HEK293T (cell line): Measurements from ENCODE around the gene ZNF697.

Source experiments
- CTCF ChIA-PET: fragments of 350-600 bp; formaldehyde crosslinking; extraction: SDS; loops from one replicate; lab custom pipeline; 2021; ENCODE audit warnings: antibody characterized with exemption, inconsistent platforms; lab: Yijun Ruan, JAX
- POLR2A ChIA-PET: fragments of 350-600 bp; formaldehyde crosslinking; extraction: SDS; loops from one replicate; lab custom pipeline; 2020; ENCODE audit warnings: antibody characterized with exemption, inconsistent platforms; lab: Yijun Ruan, JAX
- DNase-seq: peaks from one replicate; pipeline ENCODE4 v3.0.0; 2012; ENCODE audit warnings: mixed read lengths; ENCODE audit errors: extremely low spot score
- ARNT ChIP-seq: fragments of 450-650 bp; IDR thresholded peaks from 2 replicates; pipeline ENCODE4 v1.6.1; 2017; ENCODE audit warnings: mild to moderate bottlenecking
- BHLHE40 ChIP-seq: fragments of 450-650 bp; IDR thresholded peaks from 2 replicates; pipeline ENCODE4 v1.6.1; 2016; ENCODE audit warnings: mild to moderate bottlenecking, moderate library complexity, borderline replicate concordance
- CTBP1 ChIP-seq: fragments of 450-650 bp; IDR thresholded peaks from 2 replicates; pipeline ENCODE4 v1.6.1; 2016; ENCODE audit warnings: borderline replicate concordance
- ELF4 ChIP-seq: fragments of 450-650 bp; IDR thresholded peaks from 2 replicates; pipeline ENCODE4 v1.6.1; 2017; ENCODE audit warnings: antibody characterized with exemption
- FOXA1 ChIP-seq: fragments of 450-650 bp; IDR thresholded peaks from 2 replicates; pipeline ENCODE4 v1.6.1; 2016; ENCODE audit warnings: mild to moderate bottlenecking
- FOXK2 ChIP-seq: fragments of 450-650 bp; IDR thresholded peaks from 2 replicates; pipeline ENCODE4 v1.6.1; 2016; ENCODE audit warnings: mild to moderate bottlenecking
- FOXM1 ChIP-seq: fragments of 450-650 bp; IDR thresholded peaks from 2 replicates; pipeline ENCODE4 v1.6.1; 2017; ENCODE audit warnings: mild to moderate bottlenecking, borderline replicate concordance
- HDGF ChIP-seq: fragments of 450-650 bp; IDR thresholded peaks from 2 replicates; pipeline ENCODE4 v1.6.1; 2017; ENCODE audit warnings: antibody characterized with exemption, borderline replicate concordance
- L3MBTL2 ChIP-seq: fragments of 450-650 bp; conservative IDR thresholded peaks from 2 replicates; pipeline ENCODE4 v1.6.1; 2016; ENCODE audit warnings: mild to moderate bottlenecking
- LEF1 ChIP-seq: fragments of 450-650 bp; IDR thresholded peaks from 2 replicates; pipeline ENCODE4 v1.6.1; 2017; ENCODE audit warnings: mild to moderate bottlenecking, borderline replicate concordance
- NFRKB ChIP-seq: fragments of 450-650 bp; IDR thresholded peaks from 2 replicates; pipeline ENCODE4 v1.6.1; 2016; ENCODE audit warnings: mild to moderate bottlenecking, moderate library complexity
- SP1 ChIP-seq: fragments of 450-650 bp; IDR thresholded peaks from 2 replicates; pipeline ENCODE4 v1.6.1; 2017
- SUZ12 ChIP-seq: fragments of 450-650 bp; IDR thresholded peaks from 2 replicates; pipeline ENCODE4 v1.6.1; 2016; ENCODE audit warnings: mild to moderate bottlenecking
- TARDBP ChIP-seq: fragments of 450-650 bp; IDR thresholded peaks from 2 replicates; pipeline ENCODE4 v1.6.1; 2016
- ZNF384 ChIP-seq: fragments of 450-650 bp; IDR thresholded peaks from 2 replicates; pipeline ENCODE4 v1.6.1; 2016
- TF ChIP-seq, protein P1 (sequence below): fragments of 450-650 bp; IDR thresholded peaks from 2 replicates; pipeline ENCODE4 v1.6.1; 2016

The ZNF697 gene

DNA sequence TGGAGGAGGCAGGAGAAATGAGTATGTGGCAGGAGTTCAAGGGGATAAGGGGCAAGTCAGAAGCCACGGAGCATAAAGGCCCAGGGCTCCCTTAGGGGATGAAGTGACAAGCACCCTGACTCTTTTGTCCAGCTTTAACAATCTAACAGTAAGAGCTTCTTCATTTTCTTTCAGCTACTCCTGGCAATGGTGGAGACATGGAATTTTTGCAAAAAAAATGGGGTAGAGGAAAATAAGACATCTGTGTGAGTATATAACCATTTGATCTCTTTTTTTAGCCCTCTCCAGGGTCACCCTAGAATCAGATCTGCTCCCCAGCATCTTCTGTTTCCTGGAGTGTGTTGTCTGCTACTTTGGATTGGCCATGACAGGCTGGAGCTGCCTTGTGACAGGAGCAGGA lies 47.1 kb downstream of the ZNF697 start:
- POLR2A ChIA-PET: no interaction called here
- DNase-seq: no peak
- CTCF ChIA-PET: no interaction called here
- no peak for TF ChIP-seq BHLHE40

DNA sequence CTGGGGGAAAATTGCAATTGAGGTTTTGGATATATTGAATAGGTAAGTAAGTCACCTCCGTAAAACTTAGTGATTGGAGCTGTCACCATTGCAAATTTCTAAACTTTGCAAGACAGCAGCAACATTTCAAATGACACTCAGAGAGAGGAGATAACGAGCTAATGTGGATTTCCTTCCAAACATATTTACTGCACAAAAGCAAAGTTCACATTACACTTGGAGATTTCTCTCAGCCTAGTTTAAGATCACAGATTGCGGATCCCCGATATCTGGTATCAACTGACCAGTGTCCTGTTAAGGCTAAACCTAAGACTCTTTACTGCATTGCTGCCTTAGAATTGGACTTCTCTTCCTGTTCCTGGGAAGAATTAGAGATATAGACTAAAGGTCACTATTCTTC lies 47.5 kb downstream of the ZNF697 start:
- no peak for TF ChIP-seq L3MBTL2
- TF ChIP-seq HDGF: no peak
- TF ChIP-seq ELF4: no peak
- no peak for TF ChIP-seq BHLHE40
- TF ChIP-seq LEF1: no peak
- TF ChIP-seq CTBP1: no peak
- no peak for TF ChIP-seq FOXA1
- TF ChIP-seq, protein P1, sequence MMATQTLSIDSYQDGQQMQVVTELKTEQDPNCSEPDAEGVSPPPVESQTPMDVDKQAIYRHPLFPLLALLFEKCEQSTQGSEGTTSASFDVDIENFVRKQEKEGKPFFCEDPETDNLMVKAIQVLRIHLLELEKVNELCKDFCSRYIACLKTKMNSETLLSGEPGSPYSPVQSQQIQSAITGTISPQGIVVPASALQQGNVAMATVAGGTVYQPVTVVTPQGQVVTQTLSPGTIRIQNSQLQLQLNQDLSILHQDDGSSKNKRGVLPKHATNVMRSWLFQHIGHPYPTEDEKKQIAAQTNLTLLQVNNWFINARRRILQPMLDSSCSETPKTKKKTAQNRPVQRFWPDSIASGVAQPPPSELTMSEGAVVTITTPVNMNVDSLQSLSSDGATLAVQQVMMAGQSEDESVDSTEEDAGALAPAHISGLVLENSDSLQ: no peak
- ChIA-PET CTCF (no interaction called here), POLR2A (no interaction called here)
- no peak for DNase-seq

DNA sequence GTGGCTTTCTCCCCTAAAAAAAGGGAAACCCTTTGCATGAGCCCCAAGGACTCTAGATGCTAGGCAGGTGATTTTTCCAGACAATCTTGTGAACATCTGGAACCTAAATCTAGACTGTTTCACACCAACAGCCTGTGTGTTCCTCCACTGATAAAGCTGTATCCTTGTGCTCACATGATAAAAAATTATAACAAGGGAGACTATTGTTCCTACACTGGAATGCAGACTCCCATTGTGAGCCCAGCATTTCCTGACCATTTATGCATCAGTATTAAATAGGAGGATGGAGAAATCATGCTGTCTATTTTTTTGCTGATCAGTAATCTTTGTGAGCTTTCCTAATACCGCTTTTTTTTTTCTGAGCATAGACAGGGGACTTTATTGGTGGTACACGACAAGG lies 52.5 kb downstream of the ZNF697 start:
- no peak for TF ChIP-seq BHLHE40
- no peak for TF ChIP-seq HDGF
- TF ChIP-seq LEF1: no peak
- no peak for TF ChIP-seq FOXA1
- TF ChIP-seq TARDBP: no peak
- ChIA-PET POLR2A (no interaction called here), CTCF (no interaction called here)
- no peak for DNase-seq

DNA sequence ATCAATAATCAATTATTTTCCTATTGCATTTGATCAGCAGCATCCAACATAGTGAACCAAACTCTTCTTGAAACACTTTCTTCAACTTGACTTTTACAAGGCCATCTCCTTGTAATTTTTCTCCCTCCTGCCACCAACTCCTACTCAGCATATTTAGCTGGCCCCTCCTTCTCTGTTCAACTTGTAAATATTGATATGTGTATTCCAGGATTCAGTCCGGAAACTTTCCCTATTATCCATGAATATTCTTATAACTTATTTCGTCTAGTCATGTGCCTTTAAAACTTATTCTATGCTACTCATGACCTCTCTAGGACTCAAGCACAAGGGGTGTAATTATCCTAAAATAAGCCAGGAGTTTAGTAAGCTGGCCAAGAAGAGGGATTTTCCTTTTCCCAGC lies 52.9 kb downstream of the ZNF697 start:
- no peak for DNase-seq
- CTCF ChIA-PET: no interaction called here
- no peak for TF ChIP-seq L3MBTL2
- no peak for TF ChIP-seq FOXM1
- TF ChIP-seq CTBP1: no peak
- TF ChIP-seq SP1: no peak
- no peak for TF ChIP-seq NFRKB
- TF ChIP-seq TARDBP: no peak
- TF ChIP-seq SUZ12: no peak
- TF ChIP-seq LEF1: no peak
- no peak for TF ChIP-seq ELF4
- POLR2A ChIA-PET: no interaction called here

DNA sequence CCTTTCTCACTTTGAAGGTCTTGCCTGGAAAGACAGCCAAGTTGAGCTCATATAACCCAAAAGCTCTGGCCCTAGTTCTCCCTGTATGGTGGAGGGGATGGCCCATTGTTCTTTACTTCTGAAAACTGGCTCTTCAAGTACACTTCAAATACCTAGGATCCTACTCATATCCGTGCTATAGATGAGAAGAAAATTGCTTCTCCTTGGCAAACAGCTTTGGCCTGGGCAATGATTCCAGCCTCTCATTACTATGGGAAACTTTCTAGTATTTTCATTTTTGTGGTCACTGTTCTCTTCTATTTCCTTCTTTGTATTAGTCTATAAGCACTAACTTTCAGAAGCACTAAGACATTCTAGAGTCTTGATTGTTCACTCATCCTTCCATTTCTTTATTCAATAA lies 53.7 kb downstream of the ZNF697 start:
- POLR2A ChIA-PET: no interaction called here
- CTCF ChIA-PET: interaction anchor here (0.6 kb wide), 1 partner anchor 116 kb away, joined by 10 read pairs; no protein-coding TSS in a partner anchor
- TF ChIP-seq HDGF (no peak), SUZ12 (no peak), NFRKB (no peak), ARNT (no peak), FOXK2 (no peak), CTBP1 (no peak), LEF1 (no peak), L3MBTL2 (no peak), FOXM1 (no peak), ELF4 (no peak), SP1 (no peak), FOXA1 (no peak), ZNF384 (no peak), BHLHE40 (no peak), TARDBP (no peak)
- TF ChIP-seq, protein P1: no peak
- DNase-seq: no peak

DNA sequence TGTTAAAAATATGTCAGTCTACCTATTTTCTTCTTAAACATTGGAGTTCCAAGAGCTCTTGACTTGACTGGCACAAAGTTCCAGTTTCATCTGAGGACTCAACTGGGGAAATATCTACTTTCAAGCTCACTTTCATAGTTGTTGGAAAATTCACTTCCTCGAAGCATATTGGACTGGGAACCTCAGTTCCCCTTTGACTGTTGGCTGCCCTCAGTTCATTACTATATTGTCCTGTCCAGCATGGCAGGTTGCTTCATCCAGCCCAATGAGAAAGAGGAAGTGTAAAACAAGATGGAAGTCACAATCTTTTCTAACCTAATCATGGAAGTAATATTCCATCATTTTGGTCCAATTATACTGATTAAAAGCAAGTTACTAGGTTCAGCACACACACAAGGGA lies 54.3 kb downstream of the ZNF697 start:
- no peak for TF ChIP-seq BHLHE40
- TF ChIP-seq ARNT: no peak
- ChIA-PET CTCF (no interaction called here), POLR2A (no interaction called here)
- DNase-seq: no peak

DNA sequence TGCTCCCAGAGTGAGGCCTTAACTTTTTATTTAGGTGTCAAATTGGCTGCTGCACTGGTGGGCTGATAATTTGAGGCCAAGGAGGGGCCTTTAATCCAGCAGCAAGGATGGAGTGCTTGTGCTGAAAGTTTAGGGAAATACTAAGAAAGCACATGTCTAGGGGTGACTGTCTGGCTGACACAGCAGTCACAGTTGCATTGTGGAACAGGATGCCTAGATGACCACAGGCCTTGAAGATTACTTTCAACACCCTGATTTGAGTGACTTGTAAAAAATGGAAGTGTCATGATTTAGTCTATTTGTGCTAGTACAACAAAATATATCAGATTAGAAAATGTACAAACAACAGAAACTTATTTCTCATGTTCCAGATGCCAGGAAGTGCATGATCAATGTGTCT lies 57.7 kb downstream of the ZNF697 start:
- no peak for DNase-seq
- TF ChIP-seq ARNT (no peak), SUZ12 (no peak), LEF1 (no peak), ELF4 (no peak), HDGF (no peak), FOXM1 (no peak), SP1 (no peak), TARDBP (no peak), BHLHE40 (no peak), ZNF384 (no peak), L3MBTL2 (no peak), FOXA1 (no peak), CTBP1 (no peak)
- CTCF ChIA-PET: interaction anchor here (1.1 kb wide), 1 partner anchor 74 kb away, joined by 3 read pairs; no protein-coding TSS in a partner anchor
- POLR2A ChIA-PET: no interaction called here

DNA sequence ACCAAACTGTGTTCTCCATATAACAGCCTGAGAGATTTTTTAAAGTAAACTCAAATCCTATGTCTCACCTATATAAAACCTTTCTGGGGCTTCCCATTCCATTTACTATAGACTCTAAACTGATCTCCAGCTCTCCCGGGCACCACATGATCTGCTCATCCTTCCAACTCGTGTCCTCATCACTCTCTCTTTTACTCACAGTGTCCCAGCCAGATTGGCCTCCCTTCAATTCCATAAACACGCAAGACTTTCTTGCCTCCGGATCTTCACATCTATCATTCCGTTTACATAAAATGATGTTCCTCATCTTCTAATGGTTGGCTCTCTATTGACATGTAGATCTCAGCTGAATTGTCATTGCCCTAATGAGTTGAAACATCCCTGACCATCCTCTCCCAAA lies 59.4 kb downstream of the ZNF697 start:
- CTCF ChIA-PET: no interaction called here
- no peak for TF ChIP-seq L3MBTL2
- TF ChIP-seq FOXA1: no peak
- POLR2A ChIA-PET: no interaction called here
- DNase-seq: no peak
